Thyroid gland (tissue), 4 donors: ENCODE data around the gene ZNF76. TPM values are rescaled to one million over a fixed set of nuclear protein-coding genes. Genes with fewer than 3 reads are reported as not detected.
A peak's percentile ranks its signal among the peaks of the same experiment; 100 is the strongest.

Source experiments
- DNase-seq, 2 donors: peaks; one replicate each; pipeline ENCODE4 v3.0.0-alpha.2; 2019
- H3K27ac ChIP-seq, 3 donors: fragments of 200-600 bp; sonication (generic); 1 replicate in 2 of 3; 2 replicates in 1 of 3; pipeline ENCODE4 v1.5.1; 2016 to 2019; ENCODE audit warnings: mild to moderate bottlenecking in 1 of 3, moderate library complexity in 1 of 3
- H3K27me3 ChIP-seq: fragments of 200-600 bp; sonication (generic); one replicate; pipeline ENCODE4 v1.5.1; 2019
- H3K36me3 ChIP-seq, 2 donors: fragments of 200-600 bp; sonication (generic); one replicate each; pipeline ENCODE4 v1.5.1; 2016 to 2019
- H3K4me1 ChIP-seq, 2 donors: fragments of 200-600 bp; sonication (generic); one replicate each; pipeline ENCODE4 v1.5.1; 2017 to 2019
- H3K4me3 ChIP-seq, 3 donors: fragments of 200-600 bp; sonication (generic); replicated peaks in 1 of 3; 1 replicate in 2 of 3; 2 replicates in 1 of 3; pipeline ENCODE4 v1.5.1; 2016; ENCODE audit warnings: mild to moderate bottlenecking in 1 of 3
- H3K9me3 ChIP-seq: fragments of 200-600 bp; sonication (generic); one replicate; pipeline ENCODE4 v1.5.1; 2017
- POLR2A ChIP-seq, 2 donors: fragments of 450-650 bp; IDR thresholded peaks; one replicate each; pipeline ENCODE4 v1.6.1; 2017; ENCODE audit warnings: antibody characterized with exemption in 2 of 2, mild to moderate bottlenecking in 2 of 2, moderate library complexity in 1 of 2
- WGBS, 2 donors: methylation state at CpG; one replicate each; pipeline ENCODE4 v1.1.5; 2017; 5-methylcytosine and 5-hydroxymethylcytosine counted together
- intact Hi-C: fragments of 100-400 bp; cut with DNase I; formaldehyde crosslinking; loops from one replicate; pipeline ENCODE4 v1.15.1; 2023
- total RNA-seq, 4 donors: library from RNA; depleted of rRNA; stranded (reverse); fragments of >200 nt; gene quantifications; one replicate each; pipeline ENCODE4 v1.2.3, GENCODE V29; 2016
- TF ChIP-seq, protein P1 (sequence below), 6 experiments: fragments of 200-600 bp in 3 of 6; fragments of 450-650 bp in 3 of 6; sonication (generic) in 3 of 6; IDR thresholded peaks; one replicate each; pipeline ENCODE4 v1.5.1; 2016 to 2019; ENCODE audit warnings: antibody characterized with exemption in 6 of 6, mild to moderate bottlenecking in 2 of 6, inconsistent platforms in 1 of 6, moderate library complexity in 1 of 6

ZNF76 gene
- total RNA-seq, 4 donors from 2014 or later, result 54.3 to 81.7 (median 71.6) TPM

DNA sequence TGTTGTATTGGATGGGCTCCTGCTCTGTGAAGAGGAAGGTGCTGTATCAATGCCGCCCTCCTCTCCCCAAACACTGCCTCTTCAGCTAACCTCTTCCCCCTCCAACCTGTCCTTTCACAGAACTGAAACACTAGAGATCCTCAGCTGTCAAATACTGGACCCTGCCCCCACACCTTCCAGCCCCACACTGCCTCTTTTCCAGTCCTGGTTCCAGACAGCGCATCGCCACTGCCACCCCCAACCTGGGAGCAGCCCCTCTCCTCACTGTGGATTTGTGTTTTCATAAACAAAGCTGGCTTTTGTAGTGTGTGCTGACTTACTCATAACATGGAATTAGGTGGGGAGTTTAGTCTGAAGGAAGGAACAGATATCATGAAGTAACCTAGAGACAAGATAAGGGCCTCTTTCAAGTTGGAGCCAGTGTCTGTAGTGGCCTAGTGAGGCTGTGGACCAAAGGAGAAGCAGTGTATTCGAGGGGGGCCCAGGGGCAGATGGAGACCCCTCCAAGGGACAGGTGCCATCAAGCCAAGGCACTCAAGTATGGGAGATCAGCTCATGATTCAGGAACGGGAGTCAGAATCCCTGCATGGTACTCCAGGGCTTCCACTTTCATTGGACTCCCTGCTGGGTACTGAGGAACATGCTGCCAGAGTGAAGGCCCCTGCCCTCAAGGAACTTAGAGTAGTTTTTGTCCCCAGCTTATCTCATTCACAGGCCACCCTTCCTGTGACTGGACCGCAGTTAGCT lies 43.7 kb upstream of the ZNF76 start:
- intact Hi-C loops, result no loop called here
- Histone ChIP-seq H3K27ac (peak overlapping the region; percentile 44 to 90 (median 79)), H3K36me3 (no peaks in the 10 kb centered on the region), H3K27me3 (no peaks in the 10 kb centered on the region), H3K9me3 (no peaks in the 10 kb centered on the region), H3K4me1 (peaks cover 51 to 59% of the 10 kb centered on the region in 2 donors), H3K4me3 (no peak overlapping the region)
- TF ChIP-seq POLR2A (IDR thresholded peaks at IDR 0.05), result no peak
- TF ChIP-seq, protein P1, sequence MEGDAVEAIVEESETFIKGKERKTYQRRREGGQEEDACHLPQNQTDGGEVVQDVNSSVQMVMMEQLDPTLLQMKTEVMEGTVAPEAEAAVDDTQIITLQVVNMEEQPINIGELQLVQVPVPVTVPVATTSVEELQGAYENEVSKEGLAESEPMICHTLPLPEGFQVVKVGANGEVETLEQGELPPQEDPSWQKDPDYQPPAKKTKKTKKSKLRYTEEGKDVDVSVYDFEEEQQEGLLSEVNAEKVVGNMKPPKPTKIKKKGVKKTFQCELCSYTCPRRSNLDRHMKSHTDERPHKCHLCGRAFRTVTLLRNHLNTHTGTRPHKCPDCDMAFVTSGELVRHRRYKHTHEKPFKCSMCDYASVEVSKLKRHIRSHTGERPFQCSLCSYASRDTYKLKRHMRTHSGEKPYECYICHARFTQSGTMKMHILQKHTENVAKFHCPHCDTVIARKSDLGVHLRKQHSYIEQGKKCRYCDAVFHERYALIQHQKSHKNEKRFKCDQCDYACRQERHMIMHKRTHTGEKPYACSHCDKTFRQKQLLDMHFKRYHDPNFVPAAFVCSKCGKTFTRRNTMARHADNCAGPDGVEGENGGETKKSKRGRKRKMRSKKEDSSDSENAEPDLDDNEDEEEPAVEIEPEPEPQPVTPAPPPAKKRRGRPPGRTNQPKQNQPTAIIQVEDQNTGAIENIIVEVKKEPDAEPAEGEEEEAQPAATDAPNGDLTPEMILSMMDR (IDR thresholded peaks at IDR 0.05), result no peak
- WGBS, 2 donors, result 70% methylated on average over 6 of the region's 6 CpGs
- peak in 1 of 2 donors; percentile 59 for DNase-seq

GRCh38 chr6:35216412-35216732 lies 43.2 kb upstream of the ZNF76 start:
- WGBS, 2 donors, result 89 to 100% methylated on average over 1 of the region's 1 CpG
- no peak for DNase-seq
- peaks cover 53 to 62% of the 10 kb centered on the region in 2 donors for H3K4me1 ChIP-seq
- intact Hi-C loops, result no loop called here
- H3K4me3 ChIP-seq, result no peak overlapping the region
- no peak for TF ChIP-seq POLR2A (IDR thresholded peaks at IDR 0.05)
- TF ChIP-seq, protein P1 (IDR thresholded peaks at IDR 0.05), result no peak
- H3K27me3 ChIP-seq, result no peaks in the 10 kb centered on the region
- no peaks in the 10 kb centered on the region for H3K36me3 ChIP-seq
- H3K27ac ChIP-seq, result peak overlapping the region; percentile 44 to 90 (median 79)
- H3K9me3 ChIP-seq, result no peaks in the 10 kb centered on the region

- TF ChIP-seq, protein P1 (IDR thresholded peaks at IDR 0.05), result no peak
- TF ChIP-seq POLR2A (IDR thresholded peaks at IDR 0.05), result peak; percentile 12 to 42
- Histone ChIP-seq H3K27me3 (no peaks in the 10 kb centered on the region), H3K4me1 (peaks cover 57 to 69% of the 10 kb centered on the region in 2 donors), H3K36me3 (no peaks in the 10 kb centered on the region), H3K4me3 (no peak overlapping the region), H3K9me3 (no peaks in the 10 kb centered on the region), H3K27ac (peak overlapping the region; percentile 67 to 96 (median 90))
- intact Hi-C loops, result no loop called here
- 24 to 32% methylated on average over 12 to 13 of the region's 17 CpGs for WGBS, 2 donors
- peak; percentile 49 to 54 for DNase-seq
Measured at GRCh38 chr6:35216851-35217811, 42.4 kb upstream of the ZNF76 start.

GRCh38 chr6:35218021-35218420 lies 41.5 kb upstream of the ZNF76 start:
- H3K4me3 ChIP-seq, result no peak overlapping the region
- TF ChIP-seq, protein P1 (IDR thresholded peaks at IDR 0.05), result no peak
- no peak for TF ChIP-seq POLR2A (IDR thresholded peaks at IDR 0.05)
- intact Hi-C loops, result no loop called here
- WGBS, 2 donors, result 16 to 19% methylated on average over 4 of the region's 4 CpGs
- no peaks in the 10 kb centered on the region for H3K9me3 ChIP-seq
- no peaks in the 10 kb centered on the region for H3K27me3 ChIP-seq
- DNase-seq, result peak; percentile 76 to 78
- H3K4me1 ChIP-seq, result peaks cover 60 to 72% of the 10 kb centered on the region in 2 donors
- H3K27ac ChIP-seq, result peak overlapping the region; percentile 67 to 96 (median 90)
- no peaks in the 10 kb centered on the region for H3K36me3 ChIP-seq
